HUES64 (cell line): Measurements from ENCODE around the gene HNRNPUL2.
"Not testable (repeated sequence)": the region's sequence is repeated elsewhere in the genome, so short reads cannot be mapped to it uniquely, and the experiment has no call there.

Experiments
- H3K27ac ChIP-seq: 2 replicates; pipeline ENCODE4 v1.7.0; 2013; ENCODE audit warnings: low read depth, low read length, inconsistent platforms
- H3K27me3 ChIP-seq: 2 replicates; pipeline ENCODE4 v1.6.1; 2013; ENCODE audit warnings: mild to moderate bottlenecking, low read length; ENCODE audit not compliant: insufficient read depth
- H3K36me3 ChIP-seq: 2 replicates; pipeline ENCODE4 v1.6.1; 2013; ENCODE audit warnings: mild to moderate bottlenecking, low read length; ENCODE audit not compliant: insufficient read depth
- H3K4me1 ChIP-seq: 2 replicates; pipeline ENCODE4 v1.6.1; 2013; ENCODE audit warnings: mild to moderate bottlenecking, low read length, moderate library complexity; ENCODE audit not compliant: insufficient read depth
- H3K4me3 ChIP-seq: 2 replicates; pipeline ENCODE4 v1.5.1; 2013; ENCODE audit warnings: mild to moderate bottlenecking, low read length, moderate library complexity
- H3K9ac ChIP-seq: 2 replicates; pipeline ENCODE4 v1.6.1; 2013; ENCODE audit warnings: mild to moderate bottlenecking, low read depth, low read length
- H3K9me3 ChIP-seq: 2 replicates; pipeline ENCODE4 v1.6.1; 2013; ENCODE audit warnings: low read depth, low read length; ENCODE audit not compliant: insufficient read depth
- WGBS: fragments of 150-250, 120-280 bp; methylation state at CpG from one replicate; pipeline ENCODE4 v1.1.7; 2013; ENCODE audit warnings: missing lambda C conversion rate; 5-methylcytosine and 5-hydroxymethylcytosine counted together

Gene HNRNPUL2

GRCh38 chr11:62712276-62712812, 14.9 kb downstream of the HNRNPUL2 start:
- Histone ChIP-seq H3K27me3 (no peaks in the 10 kb centered on the region), H3K9ac (no peak overlapping the region), H3K36me3 (peaks cover 71% of the 10 kb centered on the region), H3K4me1 (peaks cover 17% of the 10 kb centered on the region), H3K4me3 (no peak overlapping the region), H3K27ac (no peak overlapping the region), H3K9me3 (no peaks in the 10 kb centered on the region)
- 95% methylated on average over 6 of the region's 6 CpGs for WGBS

DNA sequence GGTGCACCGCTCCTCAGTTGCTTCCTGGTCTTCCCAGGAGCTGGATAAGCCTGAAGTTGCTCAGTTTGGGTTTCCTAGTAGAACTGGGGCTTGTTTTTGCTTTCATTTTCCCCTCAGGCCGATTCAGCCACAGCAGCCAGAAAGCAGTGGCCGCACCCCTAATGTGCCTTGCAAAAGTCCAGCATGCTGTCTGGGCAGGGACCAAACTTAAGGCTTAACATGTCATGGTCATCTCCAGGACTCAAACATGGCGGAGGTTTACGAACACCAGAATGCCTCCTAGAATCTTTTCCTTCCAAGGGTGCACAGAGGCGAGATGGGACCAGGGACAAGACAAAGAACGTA, 17.3 kb downstream of the HNRNPUL2 start:
- Histone ChIP-seq H3K27ac (peak overlapping the region; percentile 99), H3K4me3 (peak overlapping the region; percentile 82), H3K36me3 (peaks cover 50% of the 10 kb centered on the region), H3K4me1 (peaks cover 21% of the 10 kb centered on the region), H3K27me3 (no peaks in the 10 kb centered on the region), H3K9ac (peak overlapping the region; percentile 95), H3K9me3 (no peaks in the 10 kb centered on the region)
- 76% methylated on average over 7 of the region's 7 CpGs for WGBS

DNA sequence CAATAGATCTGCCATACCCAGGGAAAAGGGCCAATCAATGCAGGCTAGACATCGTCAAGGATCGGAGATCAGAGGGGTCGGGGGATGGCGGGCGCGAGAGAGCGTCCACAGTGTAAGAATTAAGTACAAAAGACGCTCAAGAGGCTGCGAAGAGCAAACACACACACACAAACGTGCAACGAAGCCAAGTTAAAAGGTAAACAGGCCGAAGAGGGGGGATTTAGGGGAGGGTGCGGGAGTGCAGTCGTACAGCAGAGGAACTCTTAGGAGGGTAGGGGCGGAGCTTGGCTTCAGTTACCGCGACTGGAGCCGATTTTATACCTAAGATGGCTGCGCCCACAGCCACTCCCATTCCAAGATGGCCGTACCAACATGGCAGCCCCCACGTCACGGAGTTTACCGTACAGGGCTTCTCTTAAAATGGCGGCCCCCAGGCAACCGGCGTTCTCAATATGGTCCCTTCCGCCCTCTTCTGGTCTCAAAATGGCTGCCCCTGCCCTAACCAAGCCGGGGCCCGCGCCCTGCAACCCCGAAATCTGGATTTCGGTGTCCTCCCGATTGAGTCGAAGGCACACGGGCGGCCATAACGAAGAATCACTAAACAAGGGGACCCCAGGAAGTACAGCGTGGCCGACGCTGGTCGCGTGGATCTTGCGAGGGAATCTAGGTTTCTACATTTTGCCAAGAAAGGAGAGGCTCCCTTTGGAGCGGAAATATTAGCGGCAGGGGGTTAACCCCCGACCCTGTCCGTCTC, 17.8 kb downstream of the HNRNPUL2 start:
- peaks cover 47% of the 10 kb centered on the region for H3K36me3 ChIP-seq

GRCh38 chr11:62708793-62709192, 18.5 kb downstream of the HNRNPUL2 start:
- Histone ChIP-seq H3K36me3 (peaks cover 41% of the 10 kb centered on the region), H3K4me1 (peaks cover 21% of the 10 kb centered on the region)

More for the DNA sequence above, 17.8 kb downstream of the HNRNPUL2 start:
- Histone ChIP-seq H3K27ac (peak overlapping the region; percentile 99), H3K4me3 (peak overlapping the region; percentile 82), H3K27me3 (no peaks in the 10 kb centered on the region), H3K9ac (peak overlapping the region; percentile 95), H3K9me3 (no peaks in the 10 kb centered on the region), H3K4me1 (peaks cover 21% of the 10 kb centered on the region)
- 5% methylated on average over 47 of the region's 47 CpGs for WGBS

GRCh38 chr11:62708392-62708791, 18.9 kb downstream of the HNRNPUL2 start:
- peak overlapping the region; percentile 82 for H3K4me3 ChIP-seq
- H3K9me3 ChIP-seq = no peaks in the 10 kb centered on the region
- no peak overlapping the region for H3K9ac ChIP-seq
- 0 out of 2 replicates have a peak overlapping the region, but pooled peaks have one; percentile 83 for H3K27ac ChIP-seq
- H3K36me3 ChIP-seq = peaks cover 37% of the 10 kb centered on the region
- peaks cover 21% of the 10 kb centered on the region for H3K4me1 ChIP-seq
- no peaks in the 10 kb centered on the region for H3K27me3 ChIP-seq
- 80% methylated on average over 5 of the region's 5 CpGs for WGBS

More at GRCh38 chr11:62708793-62709192, 18.5 kb downstream of the HNRNPUL2 start:
- WGBS = 17% methylated on average over 7 of the region's 7 CpGs
- H3K9ac ChIP-seq = peak overlapping the region; percentile 95
- no peaks in the 10 kb centered on the region for H3K9me3 ChIP-seq
- no peaks in the 10 kb centered on the region for H3K27me3 ChIP-seq
- H3K27ac ChIP-seq = peak overlapping the region; percentile 83
- H3K4me3 ChIP-seq = peak overlapping the region; percentile 82

GRCh38 chr11:62707277-62707861, 19.9 kb downstream of the HNRNPUL2 start, which contains the start of the genes BSCL2 and GNG3:
Gene BSCL2, minus strand, starts transcription at chr11:62707424. Its CDS starts 229 bp downstream, at chr11:62707195.
Gene GNG3, plus strand, starts transcription at chr11:62707676. Its CDS starts 620 bp downstream, at chr11:62708296.
- H3K4me3 ChIP-seq = peak within 1 kb of the TSS; percentile 82
- 3% methylated on average over 9 of the region's 10 CpGs for WGBS
- peaks cover 28% of the 10 kb centered on the region for H3K36me3 ChIP-seq
- H3K9me3 ChIP-seq = no peaks in the 10 kb centered on the region
- no peaks in the 10 kb centered on the region for H3K27me3 ChIP-seq
- H3K9ac ChIP-seq = peak within 1 kb of the TSS; percentile 77
- H3K4me1 ChIP-seq = peaks cover 21% of the 10 kb centered on the region
- H3K27ac ChIP-seq = peak within 1 kb of the TSS; percentile 80; the same call in 1 of the 2 replicates

GRCh38 chr11:62706850-62707247, 20.4 kb downstream of the HNRNPUL2 start:
- H3K36me3 ChIP-seq = peaks cover 26% of the 10 kb centered on the region
- H3K27ac ChIP-seq = peak overlapping the region; percentile 80; the same call in 1 of the 2 replicates
- H3K4me3 ChIP-seq = peak overlapping the region; percentile 81
- peak overlapping the region; percentile 77 for H3K9ac ChIP-seq
- no peaks in the 10 kb centered on the region for H3K9me3 ChIP-seq
- whole genome bisulfite sequencing = 8% methylated on average over 8 of the region's 8 CpGs
- H3K4me1 ChIP-seq = peaks cover 21% of the 10 kb centered on the region
- no peaks in the 10 kb centered on the region for H3K27me3 ChIP-seq

DNA sequence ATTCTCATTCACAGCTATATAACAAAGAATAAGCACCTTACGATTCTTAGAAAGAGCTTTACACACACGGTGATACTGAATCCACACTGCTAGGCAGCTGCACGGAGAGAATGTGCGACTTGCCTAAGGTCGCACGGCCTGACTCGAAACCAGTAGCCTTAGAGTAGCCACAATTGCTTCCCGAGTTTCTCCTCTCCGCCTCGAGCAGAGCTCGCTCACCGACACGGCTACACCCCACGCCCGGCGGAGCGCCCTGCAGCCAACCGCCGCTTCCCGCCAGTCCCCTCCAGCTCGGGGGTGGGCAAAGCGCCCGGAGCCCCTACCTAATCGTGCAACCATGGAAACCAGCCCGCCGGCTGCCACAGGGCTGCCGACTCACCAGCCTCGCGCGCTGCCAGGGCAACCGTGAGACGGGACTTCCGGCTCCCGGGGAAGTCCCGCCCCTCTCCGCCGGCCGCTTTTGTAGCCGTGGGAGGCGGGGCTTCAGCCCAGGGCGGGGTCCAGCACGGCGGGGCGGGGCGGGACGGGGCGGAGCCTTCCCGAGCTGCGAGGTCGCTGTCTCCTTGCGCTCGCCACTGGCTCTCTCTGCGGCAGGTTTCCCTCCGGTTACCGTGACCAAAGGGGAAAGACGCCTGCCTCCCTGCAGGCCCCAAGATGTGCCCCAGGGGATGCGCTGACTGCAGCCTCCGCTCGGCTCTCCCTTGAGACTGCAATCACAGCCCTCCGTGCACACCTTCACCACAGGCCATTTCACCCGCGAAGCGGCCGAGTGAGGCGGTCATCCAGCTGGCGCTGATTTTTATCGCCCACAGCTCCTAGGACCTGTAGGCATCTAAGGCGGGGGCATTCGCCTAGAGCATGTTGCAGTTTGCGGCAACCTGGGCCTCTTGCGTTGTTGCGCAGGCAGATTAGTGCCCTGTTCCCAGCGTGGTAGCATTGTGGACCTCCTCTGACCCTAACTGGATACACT, 21.1 kb downstream of the HNRNPUL2 start:
- Histone ChIP-seq H3K36me3 (peaks cover 26% of the 10 kb centered on the region), H3K9ac (peak overlapping the region; percentile 80), H3K4me3 (peak overlapping the region; percentile 81), H3K27me3 (no peaks in the 10 kb centered on the region), H3K4me1 (peaks cover 21% of the 10 kb centered on the region), H3K9me3 (no peaks in the 10 kb centered on the region), H3K27ac (peak overlapping the region; percentile 80)
- 1% methylated on average over 73 of the region's 73 CpGs for WGBS

DNA sequence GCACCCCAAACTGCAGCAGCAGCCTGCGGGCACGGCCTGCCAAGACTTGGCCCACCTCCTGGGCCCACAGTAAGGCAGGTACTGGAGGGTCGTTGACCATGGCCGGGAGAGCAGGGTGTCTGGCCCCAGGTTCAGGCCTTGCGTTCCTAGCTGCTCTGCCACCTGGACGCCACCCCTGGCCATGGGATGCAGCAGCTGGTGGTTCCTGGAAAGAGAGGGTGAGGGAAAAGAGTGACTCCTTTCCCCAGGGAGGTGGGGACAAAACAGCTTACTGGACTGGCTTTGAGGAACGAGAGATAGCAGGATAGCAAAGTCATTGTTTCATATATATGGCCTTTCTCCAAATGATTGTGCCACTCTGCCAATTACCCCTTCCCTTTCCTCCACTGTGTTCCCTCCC, 21.8 kb downstream of the HNRNPUL2 start:
- Histone ChIP-seq H3K27me3 (no peaks in the 10 kb centered on the region), H3K9ac (peak overlapping the region; percentile 80), H3K4me3 (peak overlapping the region; percentile 81), H3K27ac (peak overlapping the region; percentile 33; the same call in 1 of the 2 replicates), H3K36me3 (peaks cover 27% of the 10 kb centered on the region), H3K9me3 (no peaks in the 10 kb centered on the region), H3K4me1 (peaks cover 21% of the 10 kb centered on the region)
- WGBS = 81% methylated on average over 7 of the region's 7 CpGs

DNA sequence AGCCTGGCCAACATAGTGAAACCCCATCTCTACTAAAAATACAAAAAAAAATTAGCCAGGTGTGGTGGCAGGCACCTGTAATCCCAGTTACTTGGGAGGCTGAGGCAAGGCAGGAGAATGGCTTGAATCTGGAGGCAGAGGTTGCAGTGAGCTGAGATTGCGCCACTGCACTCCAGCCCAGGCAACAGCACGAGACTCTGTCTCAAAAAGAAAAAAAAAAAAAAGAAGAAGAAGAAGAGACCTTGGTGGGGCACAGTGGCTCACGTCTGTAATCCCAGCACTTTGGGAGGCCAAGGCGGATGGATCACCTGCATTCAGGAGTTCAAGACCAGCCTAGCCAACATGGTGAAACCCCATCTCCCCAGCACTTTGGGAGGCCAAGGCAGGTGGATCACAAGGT, 23.3 kb downstream of the HNRNPUL2 start:
- not testable (repeated sequence) for H3K9me3 ChIP-seq, H3K9ac ChIP-seq, H3K27ac ChIP-seq, H3K27me3 ChIP-seq, H3K4me3 ChIP-seq
- H3K36me3 ChIP-seq = peaks cover 27% of the 10 kb centered on the region
- peaks cover 13% of the 10 kb centered on the region; the same call in 1 of the 2 replicates for H3K4me1 ChIP-seq
- WGBS = 96% methylated on average over 4 of the region's 4 CpGs
